Effector memory CD8-positive, alpha-beta T cell (primary cell): ENCODE data around the gene ANO2.

ENCODE experiments used
- ATAC-seq: fragments of 150-1000 bp; cut with Tn5 transposase; replicated peaks from 2 replicates; pipeline ENCODE4 v1.10.0; 2021; ENCODE audit warnings: mild to moderate bottlenecking, moderate library complexity
- DNase-seq, 3 experiments: peaks; one replicate each; pipeline ENCODE4 v3.0.0; 2021
- H3K27ac Mint-ChIP-seq, 2 donors: one replicate each; pipeline ENCODE4 v1.8.0; 2022; ENCODE audit warnings: mild to moderate bottlenecking in 2 of 2, mixed read lengths in 2 of 2, moderate library complexity in 2 of 2
- H3K27me3 Mint-ChIP-seq, 2 donors: one replicate each; pipeline ENCODE4 v1.8.0; 2022; ENCODE audit warnings: mixed read lengths in 2 of 2
- H3K36me3 Mint-ChIP-seq: one replicate; pipeline ENCODE4 v1.8.0; 2022; ENCODE audit warnings: mild to moderate bottlenecking, moderate library complexity, mixed read lengths; ENCODE audit not compliant: insufficient read depth
- H3K4me1 Mint-ChIP-seq, 2 donors: one replicate each; pipeline ENCODE4 v1.8.0; 2022; ENCODE audit warnings: low read depth in 2 of 2, mixed read lengths in 2 of 2
- H3K4me3 Mint-ChIP-seq, 2 donors: one replicate each; pipeline ENCODE4 v1.8.0; 2022; ENCODE audit warnings: mild to moderate bottlenecking in 2 of 2, mixed read lengths in 2 of 2, moderate library complexity in 2 of 2
- H3K9me3 Mint-ChIP-seq, 2 donors: one replicate each; pipeline ENCODE4 v1.8.0; 2022; ENCODE audit warnings: mixed read lengths in 2 of 2

Gene ANO2

GRCh38 chr12:5648692-5649359 lies 296.2 kb downstream of the ANO2 start:
- ATAC-seq: no peak
- Mint-ChIP-seq H3K9me3 (no peaks in the 10 kb centered on the region), H3K4me1 (no peaks in the 10 kb centered on the region), H3K36me3 (no peaks in the 10 kb centered on the region), H3K27me3 (peaks cover 0 to 29% of the 10 kb centered on the region in 2 donors), H3K27ac (no peak overlapping the region), H3K4me3 (no peak overlapping the region)
- no peak for DNase-seq

- DNase-seq (no peak), ATAC-seq (no peak)
- Mint-ChIP-seq H3K36me3 (no peaks in the 10 kb centered on the region), H3K27ac (no peak overlapping the region), H3K9me3 (no peaks in the 10 kb centered on the region), H3K27me3 (peaks cover 7 to 13% of the 10 kb centered on the region in 2 donors), H3K4me1 (no peaks in the 10 kb centered on the region), H3K4me3 (no peak overlapping the region)
Observed at GRCh38 chr12:5643266-5643665, 301.8 kb downstream of the ANO2 start.

DNA sequence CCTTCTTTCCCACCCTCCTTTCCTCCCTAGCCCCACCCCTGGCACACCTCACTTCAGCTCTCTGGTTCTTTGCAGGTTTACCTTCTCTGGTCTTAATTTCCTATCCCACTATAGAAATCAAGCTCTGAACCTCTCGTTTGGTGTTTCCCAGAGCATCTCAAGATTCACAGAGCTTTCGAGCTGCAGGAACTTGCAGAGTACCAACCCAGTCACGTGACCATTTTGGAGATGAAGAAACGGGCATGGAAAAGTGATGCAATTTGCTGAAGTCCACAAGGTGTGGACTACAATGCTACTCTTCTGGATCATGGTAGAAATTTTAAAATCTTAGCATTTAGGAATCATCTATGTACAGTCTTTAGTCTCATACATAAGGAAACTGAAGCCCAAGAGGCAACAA lies 307.4 kb downstream of the ANO2 start:
- no peak overlapping the region for H3K27ac Mint-ChIP-seq
- no peaks in the 10 kb centered on the region for H3K9me3 Mint-ChIP-seq
- ATAC-seq (no peak), DNase-seq (no peak)
- H3K36me3 Mint-ChIP-seq: no peaks in the 10 kb centered on the region
- H3K4me1 Mint-ChIP-seq: no peaks in the 10 kb centered on the region
- H3K4me3 Mint-ChIP-seq: no peak overlapping the region
- peaks cover 14 to 16% of the 10 kb centered on the region in 2 donors for H3K27me3 Mint-ChIP-seq

- ATAC-seq: no peak
- Mint-ChIP-seq H3K9me3 (no peaks in the 10 kb centered on the region), H3K27ac (no peak overlapping the region), H3K36me3 (no peaks in the 10 kb centered on the region), H3K27me3 (peaks cover 14 to 16% of the 10 kb centered on the region in 2 donors), H3K4me3 (no peak overlapping the region), H3K4me1 (no peaks in the 10 kb centered on the region)
- no peak for DNase-seq
Observed at GRCh38 chr12:5636907-5637306, 308.2 kb downstream of the ANO2 start.

DNA sequence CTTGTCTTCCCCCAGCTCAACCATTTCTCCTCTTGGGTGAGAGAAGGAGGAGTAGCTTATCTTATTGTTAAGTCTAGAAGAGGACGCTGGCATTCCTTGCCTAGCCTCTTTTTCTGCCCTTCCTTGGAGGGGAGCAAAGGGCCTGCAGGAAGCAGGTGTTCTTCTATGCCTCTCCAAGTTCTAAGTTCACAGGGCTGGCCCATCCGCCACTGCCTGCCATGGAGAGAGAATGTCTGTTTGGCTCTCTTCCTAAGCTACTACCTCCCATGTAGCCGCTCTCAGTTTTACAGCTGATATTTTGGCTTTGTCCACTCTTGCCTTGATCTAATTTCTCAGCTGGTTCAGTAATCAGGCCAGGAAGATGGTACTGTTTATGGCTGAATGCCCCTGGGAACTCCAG lies 312.0 kb downstream of the ANO2 start:
- no peak overlapping the region for H3K4me3 Mint-ChIP-seq
- H3K9me3 Mint-ChIP-seq: peaks cover 5 to 6% of the 10 kb centered on the region in 2 donors
- no peaks in the 10 kb centered on the region for H3K36me3 Mint-ChIP-seq
- no peaks in the 10 kb centered on the region for H3K4me1 Mint-ChIP-seq
- no peak for ATAC-seq
- DNase-seq: no peak
- no peak overlapping the region for H3K27ac Mint-ChIP-seq
- peaks cover 6 to 35% of the 10 kb centered on the region in 2 donors for H3K27me3 Mint-ChIP-seq

DNA sequence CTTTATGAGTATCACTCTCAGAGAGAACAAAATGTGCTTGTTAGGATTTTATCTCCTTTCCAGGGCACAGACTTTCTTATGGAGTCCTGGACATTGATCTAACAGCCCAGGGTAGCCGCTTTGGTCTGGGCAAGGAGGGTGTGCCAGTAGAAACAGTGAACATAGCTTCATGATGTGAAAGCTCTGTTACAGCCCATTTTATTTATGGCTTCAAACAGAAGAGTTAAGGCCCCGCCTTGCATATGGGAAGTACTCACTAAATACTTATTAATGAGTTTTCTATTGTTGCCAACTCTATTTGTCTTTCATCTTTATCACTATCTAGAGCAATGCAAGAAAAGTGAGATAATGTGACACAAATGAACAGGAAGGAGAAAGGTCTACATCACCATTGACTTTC lies 312.6 kb downstream of the ANO2 start:
- Mint-ChIP-seq H3K36me3 (no peaks in the 10 kb centered on the region), H3K4me3 (no peak overlapping the region), H3K27ac (no peak overlapping the region), H3K27me3 (peaks cover 6 to 36% of the 10 kb centered on the region in 2 donors), H3K4me1 (no peaks in the 10 kb centered on the region), H3K9me3 (peaks cover 5 to 7% of the 10 kb centered on the region in 2 donors)
- no peak for ATAC-seq
- DNase-seq: no peak

DNA sequence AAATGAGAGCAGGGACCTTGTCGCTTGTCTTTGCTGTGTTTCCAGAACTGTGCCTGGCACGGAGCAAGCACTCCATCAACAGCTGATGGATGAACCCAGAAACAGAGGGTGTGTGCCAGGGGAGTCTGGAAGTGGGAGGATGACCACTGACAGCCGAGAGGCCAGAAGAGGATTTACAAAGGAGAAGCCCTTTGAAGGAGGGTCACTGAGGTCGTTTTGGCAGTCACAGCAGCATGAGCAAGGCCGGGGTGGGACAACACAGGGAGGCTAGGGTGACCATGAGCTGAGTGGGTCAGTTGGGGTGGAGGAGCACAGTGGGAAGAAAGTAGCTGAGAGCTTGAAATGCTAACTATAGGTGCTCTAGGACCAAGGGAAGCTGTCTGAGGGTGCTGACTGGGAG lies 313.6 kb downstream of the ANO2 start:
- H3K36me3 Mint-ChIP-seq: no peaks in the 10 kb centered on the region
- no peaks in the 10 kb centered on the region for H3K4me1 Mint-ChIP-seq
- H3K4me3 Mint-ChIP-seq: no peak overlapping the region
- peaks cover 5 to 7% of the 10 kb centered on the region in 2 donors for H3K9me3 Mint-ChIP-seq
- no peak overlapping the region for H3K27ac Mint-ChIP-seq
- peaks cover 6 to 33% of the 10 kb centered on the region in 2 donors for H3K27me3 Mint-ChIP-seq
- DNase-seq (no peak), ATAC-seq (no peak)

DNA sequence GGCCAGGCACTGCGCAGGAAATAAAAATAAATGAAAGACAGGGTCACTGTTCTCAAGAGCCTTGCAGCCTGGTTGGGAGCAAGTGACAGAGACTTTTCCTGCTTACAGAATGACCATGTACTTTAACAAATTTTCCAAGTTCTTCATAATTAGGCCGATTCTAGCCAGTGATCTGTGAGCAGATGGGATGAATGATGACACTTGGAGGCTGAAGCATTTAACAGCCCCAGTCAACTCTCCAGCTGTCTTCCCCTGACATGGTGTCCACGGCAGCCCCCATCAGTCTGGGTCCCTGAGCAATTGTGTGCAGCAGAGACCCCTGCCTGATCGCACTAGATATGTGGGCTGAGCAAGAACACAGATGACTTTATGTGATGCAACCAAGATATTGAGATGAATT lies 314.3 kb downstream of the ANO2 start:
- Mint-ChIP-seq H3K27ac (no peak overlapping the region), H3K4me3 (no peak overlapping the region), H3K36me3 (no peaks in the 10 kb centered on the region), H3K4me1 (no peaks in the 10 kb centered on the region), H3K9me3 (peaks cover 5 to 7% of the 10 kb centered on the region in 2 donors), H3K27me3 (peaks cover 6 to 39% of the 10 kb centered on the region in 2 donors)
- ATAC-seq (no peak), DNase-seq (no peak)

DNA sequence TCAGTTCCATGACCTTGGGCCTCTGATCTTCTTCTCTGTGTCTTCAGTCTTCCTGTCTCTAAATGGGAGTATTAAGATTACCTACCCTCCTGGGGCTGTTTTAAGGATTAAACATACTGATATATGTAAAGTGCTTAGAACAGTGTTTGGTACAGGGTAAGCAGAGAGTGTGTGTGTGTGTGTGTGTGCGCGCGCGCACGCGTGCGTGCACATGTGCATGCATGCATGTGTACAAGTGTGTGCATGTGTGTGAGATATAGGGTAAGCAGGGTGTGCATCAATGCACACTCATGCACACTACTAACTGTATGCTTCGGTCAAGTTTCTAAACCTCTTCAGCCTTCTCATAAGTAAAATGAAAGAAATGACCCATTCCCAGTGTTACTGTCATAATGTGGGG lies 316.6 kb downstream of the ANO2 start:
- no peaks in the 10 kb centered on the region for H3K36me3 Mint-ChIP-seq
- peaks cover 8 to 41% of the 10 kb centered on the region in 2 donors for H3K27me3 Mint-ChIP-seq
- no peaks in the 10 kb centered on the region for H3K4me1 Mint-ChIP-seq
- H3K4me3 Mint-ChIP-seq: no peak overlapping the region
- H3K9me3 Mint-ChIP-seq: peaks cover 5 to 7% of the 10 kb centered on the region in 2 donors
- DNase-seq: no peak
- H3K27ac Mint-ChIP-seq: no peak overlapping the region
- no peak for ATAC-seq

- no peaks in the 10 kb centered on the region for H3K4me1 Mint-ChIP-seq
- no peak overlapping the region for H3K4me3 Mint-ChIP-seq
- H3K27ac Mint-ChIP-seq: no peak overlapping the region
- H3K27me3 Mint-ChIP-seq: peaks cover 7 to 47% of the 10 kb centered on the region in 2 donors
- no peaks in the 10 kb centered on the region for H3K36me3 Mint-ChIP-seq
- ATAC-seq (no peak), DNase-seq (no peak)
- H3K9me3 Mint-ChIP-seq: peaks cover 5 to 7% of the 10 kb centered on the region in 2 donors
Observed at GRCh38 chr12:5627053-5627630, 317.9 kb downstream of the ANO2 start.

DNA sequence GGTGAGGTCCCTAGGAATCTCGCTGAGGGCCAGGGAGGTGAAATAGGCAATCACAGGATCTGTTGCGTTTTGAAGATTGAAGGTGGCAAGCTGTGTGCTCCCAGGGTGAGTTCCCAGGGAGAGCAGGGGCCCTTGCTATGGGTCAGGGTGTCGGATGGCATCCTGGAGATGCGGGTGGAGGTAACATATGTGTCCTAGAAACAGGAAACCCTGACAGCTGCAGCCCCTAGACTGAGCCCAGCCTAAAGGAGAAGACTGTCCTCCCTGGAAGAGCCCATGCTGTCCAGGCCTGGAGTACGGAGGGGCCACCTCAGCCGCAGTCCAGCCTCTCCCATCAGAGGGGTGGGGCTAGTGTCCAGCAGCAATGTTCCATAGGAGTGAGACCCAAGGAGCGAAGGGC lies 318.9 kb downstream of the ANO2 start:
- Mint-ChIP-seq H3K27ac (no peak overlapping the region), H3K36me3 (no peaks in the 10 kb centered on the region), H3K27me3 (peaks cover 13 to 49% of the 10 kb centered on the region in 2 donors), H3K4me3 (no peak overlapping the region), H3K4me1 (no peaks in the 10 kb centered on the region), H3K9me3 (peaks cover 5 to 7% of the 10 kb centered on the region in 2 donors)
- DNase-seq (no peak), ATAC-seq (no peak)

DNA sequence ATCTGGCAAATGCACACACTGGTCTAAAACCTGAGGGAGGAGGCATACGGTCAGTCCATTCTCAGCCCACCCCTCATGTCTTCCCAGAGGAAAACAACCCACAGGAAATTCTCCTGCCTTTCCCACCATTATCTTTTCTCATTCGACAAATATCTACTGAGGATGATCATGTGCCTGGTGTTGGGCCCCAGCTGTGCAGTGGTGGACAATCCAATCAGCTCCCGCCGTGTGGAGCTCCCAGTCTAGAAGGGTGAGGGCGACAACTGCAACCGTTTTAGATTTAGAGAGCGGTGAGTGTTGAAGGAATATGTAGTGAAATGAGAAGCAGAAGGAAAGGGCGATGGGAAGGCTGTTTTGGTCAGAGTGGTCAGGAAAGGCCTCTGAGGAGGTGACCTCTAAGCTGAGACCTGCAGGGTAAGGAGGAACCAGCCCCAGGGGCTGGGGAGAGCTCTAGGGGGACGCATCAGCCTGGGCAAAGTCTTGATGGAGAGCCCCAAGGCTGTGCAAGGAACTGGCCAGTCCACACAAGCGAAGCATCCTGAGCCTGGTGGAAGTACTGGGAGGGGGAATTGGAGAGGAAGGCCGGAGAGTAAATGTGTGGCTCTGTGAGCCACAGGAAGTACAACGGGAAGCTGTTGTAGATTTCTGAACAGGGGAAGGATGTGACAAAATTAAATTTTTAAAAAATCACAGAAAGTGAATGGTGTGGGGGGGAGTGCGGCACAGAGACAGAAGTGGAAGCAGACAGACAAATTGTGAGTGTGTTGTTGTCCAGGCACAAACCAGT lies 320.4 kb downstream of the ANO2 start:
- H3K27me3 Mint-ChIP-seq: peaks cover 17 to 51% of the 10 kb centered on the region in 2 donors
- peaks cover 5 to 7% of the 10 kb centered on the region in 2 donors for H3K9me3 Mint-ChIP-seq
- H3K4me1 Mint-ChIP-seq: no peaks in the 10 kb centered on the region
- no peak overlapping the region for H3K27ac Mint-ChIP-seq
- H3K36me3 Mint-ChIP-seq: no peaks in the 10 kb centered on the region
- ATAC-seq: no peak
- no peak overlapping the region for H3K4me3 Mint-ChIP-seq
- no peak for DNase-seq

- Mint-ChIP-seq H3K4me3 (no peak overlapping the region), H3K27me3 (peaks cover 17 to 47% of the 10 kb centered on the region in 2 donors), H3K27ac (no peak overlapping the region), H3K9me3 (peaks cover 3 to 4% of the 10 kb centered on the region in 2 donors), H3K36me3 (no peaks in the 10 kb centered on the region), H3K4me1 (no peaks in the 10 kb centered on the region)
- DNase-seq: no peak
- ATAC-seq: no peak
Observed at GRCh38 chr12:5623411-5623810, 321.6 kb downstream of the ANO2 start.

DNA sequence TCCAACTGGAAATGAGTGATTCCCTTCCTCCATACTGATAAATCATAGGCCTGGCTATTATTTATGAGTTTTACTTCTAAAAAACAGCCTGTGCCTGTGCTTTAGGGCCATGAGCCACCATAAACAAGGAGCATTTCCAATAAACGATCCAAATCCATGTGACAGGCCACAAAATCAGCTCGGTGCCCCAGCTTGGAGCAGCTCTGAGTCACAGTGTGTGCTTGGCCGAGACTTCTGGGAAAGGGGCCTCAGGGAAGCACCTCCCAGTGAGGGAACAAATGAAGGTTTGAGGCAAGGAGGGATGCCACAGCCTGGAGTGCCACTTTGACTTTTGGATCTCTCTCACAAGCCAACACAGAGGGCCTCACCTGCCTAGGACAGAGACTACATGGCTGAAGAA lies 322.8 kb downstream of the ANO2 start:
- Mint-ChIP-seq H3K4me1 (no peaks in the 10 kb centered on the region), H3K27me3 (peaks cover 17 to 43% of the 10 kb centered on the region in 2 donors), H3K9me3 (no peaks in the 10 kb centered on the region), H3K27ac (no peak overlapping the region), H3K4me3 (no peak overlapping the region), H3K36me3 (no peaks in the 10 kb centered on the region)
- no peak for DNase-seq
- no peak for ATAC-seq
